GM11168 (cell line): Measurements from ENCODE around the gene FAM184A.
"Not testable (repeated sequence)": the region's sequence is repeated elsewhere in the genome, so short reads cannot be mapped to it uniquely, and the experiment has no call there.

Experiments
- in situ Hi-C: fragments of 300-500 bp; cut with MboI; formaldehyde crosslinking; loops from one replicate; pipeline ENCODE4 v1.12.0; 2022; ENCODE audit warnings: low sequenced_read_pairs; ENCODE audit not compliant: unreplicated experiment

FAM184A gene

GRCh38 chr6:119105282-119105681 lies 26.8 kb upstream of the FAM184A start:
- in situ Hi-C loops: loop anchor here (25.0 kb wide), 1 partner anchor 543 kb away; no protein-coding TSS in a partner anchor

GRCh38 chr6:119102901-119103300 lies 24.4 kb upstream of the FAM184A start:
- in situ Hi-C loops: loop anchor here (5.0 to 25.0 kb wide), 2 partner anchors 136 to 541 kb away; no protein-coding TSS in a partner anchor

GRCh38 chr6:119100115-119100514 lies 21.7 kb upstream of the FAM184A start:
- in situ Hi-C loops: loop anchor here (5.0 to 25.0 kb wide), 2 partner anchors 133 to 538 kb away; no protein-coding TSS in a partner anchor

- in situ Hi-C loops: not testable (repeated sequence)
Observed at GRCh38 chr6:119097815-119098361, 19.4 kb upstream of the FAM184A start.

GRCh38 chr6:119096721-119097565 lies 18.5 kb upstream of the FAM184A start:
- in situ Hi-C loops: no loop called here

GRCh38 chr6:119090256-119090655 lies 11.8 kb upstream of the FAM184A start:
- in situ Hi-C loops: no loop called here

- in situ Hi-C loops: no loop called here
Observed at GRCh38 chr6:119084784-119085183, 6.3 kb upstream of the FAM184A start.

GRCh38 chr6:119083007-119083406 lies 4.5 kb upstream of the FAM184A start:
- in situ Hi-C loops: no loop called here

- in situ Hi-C loops: no loop called here
Observed at GRCh38 chr6:119079283-119079809, 882 bp upstream of the FAM184A start.

GRCh38 chr6:119077643-119078375 lies 655 bp downstream of the FAM184A start:
- in situ Hi-C loops: no loop called here

GRCh38 chr6:119077391-119077642 lies 1.1 kb downstream of the FAM184A start:
- in situ Hi-C loops: no loop called here

- in situ Hi-C loops: no loop called here
Observed at GRCh38 chr6:119076576-119077390, 1.7 kb downstream of the FAM184A start.

- in situ Hi-C loops: no loop called here
Observed at GRCh38 chr6:119076173-119076572, 2.3 kb downstream of the FAM184A start.

- in situ Hi-C loops: no loop called here
Observed at GRCh38 chr6:119075200-119075981, 3.1 kb downstream of the FAM184A start.

- in situ Hi-C loops: no loop called here
Observed at GRCh38 chr6:119073307-119074051, 5.0 kb downstream of the FAM184A start.

- in situ Hi-C loops: no loop called here
Observed at GRCh38 chr6:119071576-119071975, 6.9 kb downstream of the FAM184A start.

- in situ Hi-C loops: no loop called here
Observed at GRCh38 chr6:119067091-119067490, 11.4 kb downstream of the FAM184A start.

- in situ Hi-C loops: no loop called here
Observed at GRCh38 chr6:119066517-119066916, 11.9 kb downstream of the FAM184A start.

GRCh38 chr6:119065955-119066354 lies 12.5 kb downstream of the FAM184A start:
- in situ Hi-C loops: no loop called here
